Esophagus muscularis mucosa (tissue), 4 donors: ENCODE measurements around the gene SLC39A7. TPM values are rescaled to one million over a fixed set of nuclear protein-coding genes. Genes with fewer than 3 reads are reported as not detected.

Experiments used
- DNase-seq: peaks from one replicate; pipeline ENCODE4 v3.0.0-alpha.2; 2017; ENCODE audit errors: extremely low spot score
- H3K27ac ChIP-seq, 4 donors: fragments of 200-600 bp; sonication (generic); replicated peaks in 1 of 4; 1 replicate in 3 of 4; 2 replicates in 1 of 4; pipeline ENCODE4 v1.5.1; 2016 to 2019; ENCODE audit warnings: mild to moderate bottlenecking in 1 of 4
- H3K27me3 ChIP-seq, 4 donors: fragments of 200-600 bp; sonication (generic); one replicate each; pipeline versions ENCODE4 v1.5.1 to v1.6.0; 2016 to 2019
- H3K36me3 ChIP-seq, 4 donors: fragments of 200-600 bp; sonication (generic); one replicate each; pipeline ENCODE4 v1.5.1; 2016 to 2019
- H3K4me1 ChIP-seq, 4 donors: fragments of 200-600 bp; sonication (generic); one replicate each; pipeline ENCODE4 v1.5.1; 2016 to 2019
- H3K4me3 ChIP-seq, 4 donors: fragments of 200-600 bp; sonication (generic); 1 replicate in 2 of 4; 2 replicates in 2 of 4; pipeline ENCODE4 v1.5.1; 2016 to 2019; ENCODE audit warnings: mild to moderate bottlenecking in 4 of 4, moderate library complexity in 1 of 4
- H3K9me3 ChIP-seq, 4 donors: fragments of 200-600 bp; sonication (generic); 1 replicate in 3 of 4; 2 replicates in 1 of 4; pipeline ENCODE4 v1.5.1; 2016 to 2019
- CTCF ChIP-seq, 3 experiments: fragments of 200-600 bp in 2 of 3; fragments of 450-650 bp in 1 of 3; sonication (generic) in 2 of 3; IDR thresholded peaks; one replicate each; pipeline ENCODE4 v1.5.1; 2017 to 2019; ENCODE audit warnings: antibody characterized with exemption in 3 of 3, mild to moderate bottlenecking in 2 of 3, moderate library complexity in 1 of 3
- EP300 ChIP-seq: sonication (generic); formaldehyde crosslinking; IDR thresholded peaks from one replicate; pipeline ENCODE4 v1.6.1; 2017; ENCODE audit warnings: antibody characterized with exemption
- POLR2A ChIP-seq: fragments of 450-650 bp; IDR thresholded peaks from one replicate; pipeline ENCODE4 v1.6.1; 2017; ENCODE audit warnings: antibody characterized with exemption, moderate library complexity, mild to moderate bottlenecking, low read depth
- POLR2AphosphoS5 ChIP-seq, 2 donors: sonication (generic); formaldehyde crosslinking; IDR thresholded peaks; one replicate each; pipeline ENCODE4 v1.6.1; 2017; ENCODE audit warnings: antibody characterized with exemption in 2 of 2
- WGBS: methylation state at CpG from one replicate; pipeline ENCODE4 v1.1.5; 2018; 5-methylcytosine and 5-hydroxymethylcytosine counted together
- intact Hi-C: fragments of 100-400 bp; cut with DNase I; formaldehyde crosslinking; loops from one replicate; pipeline ENCODE4 v1.15.1; 2023
- small RNA-seq, 3 donors: library from RNA; depleted of rRNA; stranded (forward); fragments of <200 nt; gene quantifications; one replicate each; pipeline ENCODE3, GENCODE V24; 2016
- total RNA-seq, 4 donors: library from RNA; depleted of rRNA; stranded (reverse); fragments of >200 nt; gene quantifications; one replicate each; pipeline versions ENCODE4 v1.1.0 to v1.2.1, GENCODE V29; 2016

Gene SLC39A7
- total RNA-seq, 4 donors from 2014 or later, result 43.6 to 80.1 (median 62.3) TPM

GRCh38 chr6:33251395-33252012, 50.8 kb downstream of the SLC39A7 start:
- H3K4me1 ChIP-seq, result peaks cover 24 to 36% (median 31%) of the 10 kb centered on the region in 4 donors
- H3K36me3 ChIP-seq, result peaks cover 0 to 25% (median 19%) of the 10 kb centered on the region in 4 donors
- no peak overlapping the region for H3K4me3 ChIP-seq
- intact Hi-C loops, result no loop called here
- DNase-seq, result no peak
- no peak overlapping the region for H3K27ac ChIP-seq
- WGBS, result 76% methylated on average over 6 of the region's 6 CpGs
- no peaks in the 10 kb centered on the region for H3K27me3 ChIP-seq
- H3K9me3 ChIP-seq, result no peaks in the 10 kb centered on the region
- no peak for TF ChIP-seq POLR2AphosphoS5 (IDR thresholded peaks at IDR 0.05)
- no peak for TF ChIP-seq CTCF (IDR thresholded peaks at IDR 0.05)
- TF ChIP-seq EP300, result no peak
- TF ChIP-seq POLR2A, result no peak

GRCh38 chr6:33252759-33253158, 52.1 kb downstream of the SLC39A7 start:
- no peak for DNase-seq

More at GRCh38 chr6:33252759-33253158, 52.1 kb downstream of the SLC39A7 start:
- TF ChIP-seq CTCF (IDR thresholded peaks at IDR 0.05), result no peak
- no peak for TF ChIP-seq EP300
- Histone ChIP-seq H3K9me3 (no peaks in the 10 kb centered on the region), H3K4me3 (no peak overlapping the region), H3K36me3 (peaks cover 0 to 34% (median 21%) of the 10 kb centered on the region in 4 donors), H3K27ac (no peak overlapping the region), H3K27me3 (no peaks in the 10 kb centered on the region), H3K4me1 (peaks cover 23 to 34% (median 29%) of the 10 kb centered on the region in 4 donors)
- intact Hi-C loops, result no loop called here

Small RNAs within 50 kb of the gene (small RNA-seq; reads per million reads assigned to genes)
- 1.5 to 1.7 (median 1.7) reads per million in 3 donors for gene MIR219A1
- gene RNY4P10, result 0.17 to 4.6 (median 0.34) reads per million in 3 donors

Other genes starting within 250 kb of the SLC39A7 start
- 10 to 100 TPM; 17.2 to 26.0 (median 21.6) TPM for gene HLA-DMA, start 247.8 kb upstream of the SLC39A7 start, total RNA-seq
- gene BRD2, start 232.3 kb upstream of the SLC39A7 start, total RNA-seq, result 100 to 1,000 TPM; 107 to 148 (median 118) TPM
- 10 to 100 TPM in 2 of 4 donors, 1 to 10 TPM in 2; 3.8 to 11.5 (median 8.3) TPM for gene HLA-DOA, start 191.3 kb upstream of the SLC39A7 start, total RNA-seq
- 10 to 100 TPM; 28.5 to 91.3 (median 65.9) TPM for gene HLA-DPA1, start 127.2 kb upstream of the SLC39A7 start, total RNA-seq
- 10 to 100 TPM; 38.6 to 95.8 (median 61.7) TPM for gene HLA-DPB1, start 124.9 kb upstream of the SLC39A7 start, total RNA-seq
- gene COL11A2, start 8.4 kb upstream of the SLC39A7 start, total RNA-seq, result 1 to 10 TPM in 1 of 4 donors, under 1 TPM in 2, not detected in 1; 0.17 to 1.1 (median 0.19) TPM
- gene RXRB, start 202 bp upstream of the SLC39A7 start, total RNA-seq, result 10 to 100 TPM; 21.5 to 34.1 (median 32.2) TPM
- gene HSD17B8, start 3.8 kb downstream of the SLC39A7 start, total RNA-seq, result 10 to 100 TPM in 3 of 4 donors, 1 to 10 TPM in 1; 2.0 to 15.0 (median 12.9) TPM
- 10 to 100 TPM; 15.0 to 25.3 (median 20.6) TPM for gene RING1, start 7.6 kb downstream of the SLC39A7 start, total RNA-seq
- 10 to 100 TPM; 22.5 to 34.9 (median 31.8) TPM for gene VPS52, start 71.0 kb downstream of the SLC39A7 start, total RNA-seq
- gene RPS18, start 71.2 kb downstream of the SLC39A7 start, total RNA-seq, result 1,000 to 10,000 TPM; 1,642 to 3,082 (median 2,562) TPM
- 10 to 100 TPM; 13.1 to 26.8 (median 24.2) TPM for gene B3GALT4, start 76.3 kb downstream of the SLC39A7 start, total RNA-seq
- gene WDR46, start 88.4 kb downstream of the SLC39A7 start, total RNA-seq, result 10 to 100 TPM; 30.5 to 42.6 (median 35.7) TPM
- gene PFDN6, start 88.7 kb downstream of the SLC39A7 start, total RNA-seq, result 10 to 100 TPM; 29.1 to 54.2 (median 43.7) TPM
- gene RGL2, start 98.1 kb downstream of the SLC39A7 start, total RNA-seq, result 10 to 100 TPM; 38.2 to 89.3 (median 65.3) TPM
- gene TAPBP, start 113.2 kb downstream of the SLC39A7 start, total RNA-seq, result 100 to 1,000 TPM in 1 of 4 donors, 10 to 100 TPM in 3; 69.8 to 150 (median 86.6) TPM
- 10 to 100 TPM; 12.9 to 24.2 (median 15.8) TPM for gene ZBTB22, start 116.9 kb downstream of the SLC39A7 start, total RNA-seq
- 10 to 100 TPM; 29.5 to 51.1 (median 40.9) TPM for gene DAXX, start 122.1 kb downstream of the SLC39A7 start, total RNA-seq
- gene KIFC1, start 191.0 kb downstream of the SLC39A7 start, total RNA-seq, result 1 to 10 TPM in 1 of 4 donors, under 1 TPM in 2, not detected in 1; 0.39 to 1.1 (median 0.42) TPM
- gene PHF1, start 210.1 kb downstream of the SLC39A7 start, total RNA-seq, result 10 to 100 TPM; 68.5 to 91.5 (median 84.9) TPM
- 100 to 1,000 TPM; 109 to 136 (median 123) TPM for gene CUTA, start 217.2 kb downstream of the SLC39A7 start, total RNA-seq
- gene SYNGAP1, start 219.2 kb downstream of the SLC39A7 start, total RNA-seq, result 10 to 100 TPM in 3 of 4 donors, 1 to 10 TPM in 1; 8.0 to 17.6 (median 13.2) TPM